Medulla oblongata (tissue), 1 donor: Measurements from ENCODE around the gene NSMCE1.
"Not testable (repeated sequence)": the region's sequence is repeated elsewhere in the genome, so short reads cannot be mapped to it uniquely, and the experiment has no call there.

Source experiments
- DNase-seq: peaks from one replicate; pipeline ENCODE4 v3.0.0-alpha.2; 2015; ENCODE audit errors: extremely low spot score

Gene NSMCE1

DNA sequence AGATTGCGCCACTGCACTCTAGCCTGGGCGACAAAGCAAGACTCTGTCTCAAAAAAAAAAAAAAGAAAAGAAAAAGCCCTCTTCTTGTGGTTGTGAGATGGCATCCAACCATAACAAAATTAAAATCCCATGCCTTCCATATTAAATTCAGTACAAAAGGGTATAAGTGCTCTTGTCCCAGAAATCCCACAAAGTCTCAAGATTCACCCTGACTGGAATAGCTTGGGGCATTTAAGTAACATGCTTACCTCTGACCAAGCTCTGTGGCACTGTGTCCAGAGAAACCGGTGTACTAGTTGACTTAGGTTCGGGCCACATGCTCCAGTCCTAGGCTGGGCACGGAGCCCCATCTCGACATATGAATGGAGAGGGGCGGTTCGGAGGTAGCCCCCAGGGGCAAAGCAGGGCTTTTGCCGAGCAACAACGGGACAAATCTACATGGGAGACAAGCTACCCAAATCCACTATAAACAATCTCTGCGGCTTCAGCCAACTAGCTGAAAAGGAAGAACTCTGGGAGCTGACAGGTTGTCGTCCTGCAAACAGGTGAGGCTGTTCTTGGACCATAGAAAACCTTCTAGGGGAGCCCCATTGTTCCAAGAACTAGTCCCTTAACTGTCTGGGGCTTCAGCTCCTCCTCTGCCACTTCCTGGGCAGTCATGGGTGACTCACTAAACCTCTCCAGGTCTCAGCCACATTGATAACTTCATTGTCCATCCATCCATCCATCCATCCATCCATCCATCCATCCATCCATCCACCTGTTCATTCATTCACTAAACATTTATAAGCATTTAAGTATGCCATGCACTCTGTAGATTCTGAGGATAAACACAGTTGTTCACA, 34.9 kb upstream of the NSMCE1 start:
- no peak for DNase-seq

DNA sequence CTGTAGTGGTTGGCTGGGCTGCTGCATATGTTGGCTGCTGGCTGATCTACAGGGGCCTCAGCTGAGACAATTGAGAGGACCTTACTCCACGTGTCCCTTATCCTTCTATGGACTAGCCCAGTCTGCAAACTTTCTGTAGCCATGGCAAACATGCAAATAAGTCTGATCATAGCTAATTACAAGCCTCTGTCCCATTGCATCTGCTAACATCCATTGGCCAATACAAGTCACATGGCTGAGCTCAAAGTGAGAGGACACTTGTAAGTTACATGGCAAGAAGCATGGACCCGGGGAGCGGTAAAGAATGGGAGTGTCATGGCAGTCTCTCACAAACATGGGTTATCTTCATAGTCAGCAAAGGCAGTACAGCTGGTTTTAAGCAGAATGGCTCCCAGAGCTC, 33.6 kb upstream of the NSMCE1 start:
- DNase-seq: no peak

DNA sequence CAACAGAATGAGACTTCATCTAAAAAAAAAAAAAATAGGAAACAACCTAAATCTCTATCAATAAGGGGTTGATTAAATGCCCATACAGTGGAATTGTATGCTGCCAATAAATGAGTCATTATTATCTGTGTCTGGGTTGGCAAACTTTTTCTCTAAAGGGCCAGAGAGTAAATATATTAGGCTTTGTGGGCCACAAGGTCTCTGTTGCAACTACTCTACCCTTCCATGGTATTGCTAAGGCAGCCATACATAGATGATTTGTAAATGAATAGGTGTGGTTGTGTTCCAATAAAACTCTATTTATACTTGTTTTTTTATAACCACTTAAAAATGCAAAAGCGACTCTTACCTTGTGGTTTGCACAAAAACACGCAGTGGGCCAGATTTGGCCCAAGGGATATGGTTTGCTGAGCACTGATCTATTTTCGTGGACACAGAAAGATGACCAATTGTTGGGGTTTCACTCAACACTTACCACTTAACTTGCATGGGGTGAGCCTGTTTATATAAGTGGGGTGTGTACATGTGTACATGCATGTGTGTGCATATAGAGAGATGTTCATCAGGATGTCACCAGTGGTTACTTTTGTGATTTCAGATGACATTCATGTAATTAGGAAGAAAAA, 32.8 kb upstream of the NSMCE1 start:
- no peak for DNase-seq

DNA sequence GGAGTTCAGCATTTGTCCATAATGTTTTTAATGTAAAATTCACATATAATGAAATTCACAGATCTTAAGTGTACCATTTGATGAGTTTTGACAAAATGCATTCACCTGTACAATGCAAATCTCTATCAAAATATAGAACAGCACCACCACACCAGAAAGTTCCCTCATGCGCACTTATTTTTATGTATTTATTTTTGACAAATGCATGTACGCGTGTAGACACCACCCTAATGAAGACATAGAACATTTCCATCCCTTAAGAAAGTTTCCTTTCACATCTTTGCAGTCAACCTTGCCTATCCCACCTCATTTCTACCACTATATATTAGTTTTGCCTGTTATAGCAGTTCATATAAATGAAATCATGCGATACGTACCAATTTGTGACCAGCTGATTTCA, 29.6 kb upstream of the NSMCE1 start:
- DNase-seq: no peak

DNA sequence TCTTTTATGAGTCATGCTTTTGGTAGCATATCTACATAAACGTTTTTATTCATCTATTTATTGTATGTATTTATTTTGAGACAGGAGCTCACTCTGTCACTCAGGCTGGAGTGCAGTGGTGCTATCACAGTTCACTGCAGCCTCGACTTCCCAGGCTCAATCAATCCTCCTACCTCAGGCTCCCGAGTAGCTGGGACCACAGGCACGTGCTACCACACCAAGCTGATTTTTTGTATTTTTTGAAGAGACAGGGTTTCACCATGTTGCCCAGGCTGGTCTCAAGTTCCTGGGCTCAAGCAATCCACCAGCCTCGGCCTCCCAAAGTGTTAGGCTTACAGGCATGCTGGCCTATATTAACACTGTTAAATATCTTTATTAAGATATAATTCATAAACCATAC, 24.8 kb upstream of the NSMCE1 start:
- no peak for DNase-seq

DNA sequence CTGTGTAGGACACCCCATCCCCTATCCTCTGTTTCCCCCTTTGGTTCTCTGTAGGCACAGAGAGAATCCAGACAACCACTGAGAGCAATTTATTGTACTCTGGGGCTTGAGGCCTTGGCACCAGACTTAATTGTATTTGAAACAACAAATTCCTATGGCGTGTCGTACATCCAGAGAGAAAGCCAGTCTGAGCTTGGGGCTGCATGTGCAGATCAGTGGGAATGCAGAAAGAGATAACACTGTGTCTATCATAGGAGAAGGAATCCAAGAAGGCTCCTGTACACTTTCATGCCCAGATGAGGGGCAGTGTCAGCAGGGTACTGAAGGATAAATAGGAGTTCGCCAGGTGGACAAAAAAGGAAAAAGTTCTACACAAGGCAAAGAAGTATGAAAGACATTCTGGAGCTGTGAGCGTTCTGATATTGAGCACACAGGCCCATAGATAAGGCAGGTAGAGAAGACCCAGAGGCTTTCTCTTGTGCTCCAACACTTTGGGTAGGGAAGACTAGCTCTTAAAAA, 23.2 kb upstream of the NSMCE1 start:
- DNase-seq: no peak

DNA sequence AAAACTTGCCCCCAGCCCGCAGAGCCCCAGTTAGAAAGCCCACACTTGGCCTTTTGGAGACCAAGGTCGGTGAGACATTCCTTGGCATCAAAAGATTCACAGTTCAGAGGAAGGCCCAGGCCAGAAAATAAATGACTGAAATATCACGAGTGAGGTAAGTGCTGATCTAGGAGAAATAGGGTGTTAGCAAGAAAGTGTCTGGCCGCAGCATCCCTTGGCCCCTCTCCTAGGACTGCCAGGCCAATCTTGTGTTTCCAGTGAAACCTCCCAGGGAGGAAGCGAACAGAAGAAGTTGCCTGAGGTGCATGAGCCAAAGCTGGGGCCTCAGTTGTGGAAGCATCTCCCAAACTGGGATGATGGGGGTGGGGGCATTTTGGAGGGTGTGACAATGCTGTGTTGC, 22.5 kb upstream of the NSMCE1 start:
- DNase-seq: no peak

DNA sequence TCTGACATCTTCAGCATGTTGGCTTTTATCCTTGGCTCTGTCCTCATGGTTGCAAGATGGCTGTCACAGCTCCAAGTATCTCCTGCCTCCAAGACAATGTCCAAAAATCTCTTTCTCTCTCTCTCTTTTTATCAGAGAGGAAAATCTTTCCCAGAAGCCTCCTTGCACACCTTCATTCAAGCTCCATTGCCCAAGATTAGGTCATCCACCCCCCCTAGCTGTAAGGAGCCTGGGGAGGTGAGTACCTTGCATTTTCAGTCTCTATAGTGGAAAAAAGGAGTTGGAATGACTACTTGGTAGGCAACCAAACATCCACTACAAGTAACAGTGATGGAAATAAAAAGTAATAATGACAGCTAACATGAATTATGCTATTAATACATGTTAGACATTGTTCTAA, 22.0 kb upstream of the NSMCE1 start:
- no peak for DNase-seq

DNA sequence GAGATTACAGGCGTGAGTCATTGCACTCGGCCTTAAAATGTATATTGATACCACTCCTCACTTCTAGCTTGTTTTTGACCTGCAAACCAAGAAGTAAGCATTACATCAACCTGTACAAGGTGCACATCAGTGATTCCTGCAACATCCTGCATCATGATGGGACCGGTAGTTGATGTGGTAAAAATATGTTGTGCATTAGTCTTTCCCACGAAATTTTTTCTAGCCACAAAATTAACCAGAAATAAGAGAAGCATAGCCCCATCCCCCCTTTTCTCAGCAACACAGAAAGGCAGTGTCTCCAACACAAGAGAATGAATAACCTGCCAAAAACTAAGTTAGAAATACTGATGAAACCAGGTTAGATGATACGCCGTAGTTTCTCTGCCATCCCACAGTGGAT, 21.1 kb upstream of the NSMCE1 start:
- no peak for DNase-seq

DNA sequence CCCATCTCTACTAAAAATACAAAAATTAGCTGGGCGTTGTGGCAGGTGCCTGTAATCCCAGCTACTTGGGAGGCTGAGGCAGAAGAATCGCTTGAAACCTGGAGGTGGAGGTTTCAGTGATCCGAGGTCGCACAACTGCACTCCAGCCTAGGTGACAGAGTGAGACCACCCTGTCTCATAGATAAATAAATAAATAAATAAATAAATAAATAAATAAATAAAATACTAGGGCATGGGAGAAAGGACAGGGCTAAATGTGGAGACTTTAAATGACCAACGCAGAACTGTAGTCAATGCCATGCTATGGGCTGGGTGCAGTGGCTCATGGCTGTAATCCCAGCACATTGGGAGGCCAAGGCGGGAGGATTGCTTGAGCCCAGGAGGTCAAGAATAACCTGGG, 19.7 kb upstream of the NSMCE1 start:
- not testable (repeated sequence) for DNase-seq

DNA sequence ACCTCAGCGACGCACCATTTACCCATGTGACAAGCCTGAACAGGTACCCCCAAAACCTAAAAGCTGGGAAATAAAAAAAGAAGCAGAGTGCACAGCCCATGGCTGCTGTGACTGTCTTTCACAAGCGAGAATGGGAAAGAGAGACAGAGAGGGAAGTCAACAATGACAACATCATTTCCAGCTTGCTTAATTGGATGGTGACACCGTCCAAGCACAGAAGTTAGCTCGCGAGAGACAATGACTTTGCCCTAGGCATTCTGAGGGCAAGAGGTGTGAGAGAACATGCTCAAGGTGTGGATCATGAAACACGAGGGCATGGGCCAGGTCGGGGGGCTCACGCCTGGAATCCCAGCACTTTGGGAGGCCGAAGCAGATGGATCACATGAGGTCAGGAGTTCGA, 19.3 kb upstream of the NSMCE1 start:
- DNase-seq: no peak

DNA sequence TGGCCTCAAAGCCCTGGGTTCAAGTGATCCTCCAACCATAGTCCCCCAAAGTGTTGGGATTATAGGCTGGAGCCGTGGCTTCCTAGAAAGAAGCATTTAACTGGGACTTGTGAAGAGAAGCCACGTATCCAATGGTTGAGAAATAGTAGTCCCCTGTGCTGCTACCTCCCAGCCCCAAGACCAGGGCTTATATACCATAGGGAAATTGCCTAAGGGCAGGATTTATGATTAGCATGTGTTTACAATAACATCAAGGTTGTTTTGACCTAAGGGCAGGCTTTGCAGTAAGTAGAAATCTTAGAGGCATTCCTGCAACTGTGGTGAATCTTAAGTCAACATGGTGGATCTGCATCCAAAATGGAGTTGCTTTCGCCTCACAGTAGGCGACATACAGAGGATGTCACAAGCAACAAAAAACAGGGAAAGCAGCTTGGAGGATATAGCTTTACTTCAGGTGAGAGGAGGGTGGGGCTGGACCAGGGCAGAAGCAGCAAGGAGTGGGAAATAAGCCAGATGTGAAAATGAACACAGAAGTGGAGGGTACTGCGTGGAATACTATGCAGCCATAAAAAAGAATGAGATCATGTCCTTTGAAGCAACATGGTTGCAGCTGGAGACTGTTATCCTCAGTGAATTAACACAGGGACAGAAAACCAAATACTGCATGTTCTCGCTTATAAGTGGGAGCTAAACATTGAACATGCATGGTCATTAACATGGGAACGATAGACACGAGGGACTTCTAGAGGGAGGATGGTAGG, 18.7 kb upstream of the NSMCE1 start:
- DNase-seq: no peak

DNA sequence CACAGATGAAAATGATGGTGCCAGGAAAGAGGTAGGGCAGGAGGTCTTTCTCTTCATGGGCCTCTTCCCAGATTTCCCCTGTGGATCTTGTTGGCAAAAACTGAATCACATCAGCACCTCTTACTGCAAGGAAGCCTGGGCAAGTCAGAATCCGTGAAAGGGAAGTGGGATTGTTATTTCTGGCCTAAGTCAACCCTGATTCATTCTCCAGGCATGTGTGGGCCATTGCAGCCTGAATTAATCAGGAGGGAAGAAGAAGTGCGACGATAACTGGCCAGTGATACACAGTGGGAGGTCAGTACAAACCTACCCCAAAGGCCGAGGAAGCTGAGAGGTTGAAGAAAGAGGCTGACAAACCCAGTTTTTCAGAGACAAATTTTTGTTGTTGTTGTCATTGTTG, 17.9 kb upstream of the NSMCE1 start:
- peak; percentile 63 for DNase-seq

DNA sequence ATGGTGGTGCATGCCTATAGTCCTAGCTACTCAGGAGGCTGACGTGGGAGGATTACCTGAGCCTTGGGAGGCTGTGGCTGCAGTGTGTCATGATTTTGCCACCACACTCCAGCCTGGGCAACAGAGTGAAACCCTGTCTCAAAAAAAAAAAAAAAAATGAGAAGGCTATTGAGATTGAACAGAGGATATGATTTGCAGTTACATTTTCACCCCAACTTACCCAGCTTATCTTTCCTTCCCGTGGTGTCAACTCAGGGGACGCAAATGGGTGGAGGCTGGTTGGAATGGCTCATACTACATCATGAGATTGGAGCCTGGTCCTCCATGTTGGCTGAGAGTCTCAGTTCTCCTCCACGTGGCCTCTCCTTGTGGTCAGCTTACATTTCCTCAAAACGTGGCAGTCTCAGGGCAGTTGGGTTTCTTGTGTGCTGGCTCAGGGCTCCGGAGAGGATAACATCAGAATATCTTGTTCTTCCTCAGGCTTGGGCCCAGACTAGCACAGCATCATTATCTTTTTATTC, 17.2 kb upstream of the NSMCE1 start:
- peak; percentile 78 for DNase-seq

DNA sequence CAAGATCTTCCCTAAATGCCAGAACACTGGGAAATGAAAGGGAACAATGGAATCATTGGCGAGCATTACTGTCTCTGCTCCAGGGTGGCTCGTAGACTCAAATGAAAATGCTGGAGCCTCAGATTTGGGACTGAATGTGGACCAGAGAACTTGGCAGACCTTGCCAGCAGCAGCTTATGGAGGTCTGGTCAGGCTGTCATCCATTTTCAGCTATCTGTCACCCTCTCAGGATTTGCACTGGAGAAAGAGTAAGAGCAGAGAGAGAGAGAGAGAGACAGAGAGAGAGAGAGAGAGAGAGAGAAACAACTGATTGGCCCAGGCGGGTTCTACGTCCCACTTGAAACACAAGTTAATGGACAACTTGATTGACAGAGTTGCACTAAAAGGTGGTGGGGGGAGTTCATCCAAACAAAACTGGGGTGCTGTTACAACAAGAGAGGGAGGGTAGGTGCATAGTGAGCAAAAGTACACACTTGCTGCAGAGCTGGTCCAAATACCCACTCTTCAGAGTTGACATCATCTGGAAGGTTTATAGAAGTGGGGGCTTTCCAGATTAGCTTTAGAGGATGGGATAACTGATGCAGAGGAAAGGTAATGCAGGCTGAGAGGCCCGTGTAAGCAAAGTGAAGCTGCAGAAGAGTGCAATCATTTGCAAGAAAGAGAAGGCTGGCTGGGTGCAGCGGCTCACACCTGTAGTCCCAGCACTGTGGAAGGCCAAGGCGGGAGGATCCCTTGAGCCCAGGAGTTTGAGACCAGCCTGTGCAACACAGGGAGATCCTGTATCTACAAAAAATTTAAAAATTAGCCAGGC, 16.5 kb upstream of the NSMCE1 start:
- DNase-seq: peak; percentile 74

DNA sequence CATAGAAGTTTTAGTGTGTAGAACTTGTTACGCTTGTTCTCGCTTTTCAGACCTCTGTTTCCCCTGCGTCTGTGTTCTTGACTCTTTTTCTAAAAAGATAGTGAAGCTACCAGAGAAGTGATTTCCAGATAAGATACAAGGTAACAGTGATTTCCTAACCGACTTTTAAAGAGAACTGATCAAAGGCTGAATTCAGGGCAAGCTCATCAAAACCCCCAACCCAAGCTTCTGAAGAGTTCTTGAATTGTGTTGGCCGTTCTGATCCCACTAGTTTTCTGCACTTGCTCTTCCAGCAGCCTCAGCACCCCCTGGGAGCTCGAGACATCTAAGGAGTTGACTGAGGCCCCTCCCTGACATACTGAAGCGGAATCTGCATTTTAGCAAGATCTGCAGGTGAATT, 12.7 kb upstream of the NSMCE1 start:
- no peak for DNase-seq

DNA sequence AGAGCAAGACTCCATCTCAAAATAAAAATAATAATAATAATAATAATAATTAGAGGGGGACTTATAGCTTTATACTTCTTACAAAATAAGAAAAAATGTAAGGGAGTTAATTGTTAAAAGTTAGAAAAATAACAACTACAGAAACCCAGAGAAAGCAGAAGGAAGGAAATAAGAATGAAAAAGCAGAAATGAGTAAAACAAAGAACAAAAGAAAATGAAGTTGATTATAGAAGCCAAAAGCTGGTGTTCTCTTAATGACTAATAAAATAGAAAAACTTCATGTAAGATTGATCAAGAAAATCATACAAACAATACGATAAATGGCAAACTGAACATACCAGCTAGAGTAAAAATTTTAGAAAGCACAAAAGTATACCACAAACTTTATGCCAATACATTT, 6.8 kb upstream of the NSMCE1 start:
- no peak for DNase-seq

DNA sequence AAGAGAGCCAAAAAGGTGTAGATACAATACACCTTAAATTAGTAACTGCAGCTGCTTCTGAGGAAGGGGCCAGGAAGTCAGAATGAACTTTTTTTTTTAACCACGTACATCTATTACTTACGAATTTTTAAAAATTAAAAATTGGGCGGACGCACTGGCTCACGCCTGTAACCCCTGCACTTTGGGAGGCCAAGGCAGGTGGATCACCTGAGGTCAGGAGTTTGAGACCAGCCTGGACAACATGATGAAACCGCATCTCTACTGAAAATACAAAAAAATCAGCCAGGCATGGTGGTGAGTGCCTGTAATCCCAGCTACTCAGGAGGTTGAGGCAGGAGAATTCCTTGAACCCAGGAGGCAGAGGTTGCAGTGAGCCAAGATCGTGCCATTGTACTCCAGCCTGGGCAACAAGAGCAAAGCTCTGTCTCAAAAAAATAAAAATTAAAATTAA, 5.9 kb upstream of the NSMCE1 start:
- not testable (repeated sequence) for DNase-seq

DNA sequence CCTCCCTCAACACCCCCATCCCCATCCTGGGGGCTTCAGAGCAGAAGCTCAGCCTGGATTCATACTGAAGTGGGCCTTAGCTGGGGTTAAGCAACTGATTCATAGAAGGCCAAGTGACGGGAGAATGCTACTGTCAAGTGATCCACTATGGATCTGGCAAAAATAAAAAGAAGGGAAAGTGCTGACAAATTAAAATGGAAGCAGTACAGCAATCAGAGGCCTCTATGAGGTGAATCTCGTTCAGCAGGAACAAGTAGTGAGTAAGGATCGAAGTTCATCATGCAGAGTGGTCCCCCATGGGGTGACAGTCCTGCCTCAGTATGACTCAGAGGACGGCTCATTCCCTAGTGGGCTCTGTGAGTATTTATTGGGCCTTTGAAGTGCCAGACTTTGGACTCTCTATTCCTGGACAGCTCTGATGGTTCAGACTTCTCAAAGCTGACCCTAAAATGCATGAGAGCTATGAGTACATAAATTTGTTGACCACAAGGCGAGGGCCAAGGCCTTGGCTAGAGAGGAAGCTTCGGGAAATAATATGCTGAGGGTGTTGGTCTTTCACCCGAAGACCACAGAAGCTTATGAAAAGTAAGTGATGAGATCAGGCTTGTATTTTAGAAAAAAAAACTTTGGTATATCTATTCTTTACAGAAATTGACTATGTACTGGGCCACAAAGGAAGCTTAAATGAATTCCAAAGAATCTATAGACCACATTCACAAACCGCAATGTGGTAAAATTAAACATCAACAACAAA, 5.3 kb upstream of the NSMCE1 start:
- DNase-seq: no peak

DNA sequence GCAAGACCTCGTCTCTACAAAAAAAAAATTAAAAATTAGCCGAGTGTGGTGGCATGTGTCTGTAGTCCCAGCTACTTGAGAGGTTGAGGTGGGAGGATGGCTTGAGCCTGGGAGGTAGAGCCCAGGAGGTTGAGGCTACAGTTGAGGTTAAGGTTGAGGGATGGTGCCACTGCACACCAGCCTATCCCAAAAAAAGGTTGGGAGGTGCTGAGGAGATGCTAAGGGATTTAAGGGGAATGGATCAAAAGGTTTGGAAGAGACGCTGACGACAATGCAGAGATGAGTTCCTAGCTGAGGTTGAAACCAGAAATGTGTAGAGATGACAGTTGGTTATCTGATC, 4.7 kb upstream of the NSMCE1 start:
- DNase-seq: no peak

DNA sequence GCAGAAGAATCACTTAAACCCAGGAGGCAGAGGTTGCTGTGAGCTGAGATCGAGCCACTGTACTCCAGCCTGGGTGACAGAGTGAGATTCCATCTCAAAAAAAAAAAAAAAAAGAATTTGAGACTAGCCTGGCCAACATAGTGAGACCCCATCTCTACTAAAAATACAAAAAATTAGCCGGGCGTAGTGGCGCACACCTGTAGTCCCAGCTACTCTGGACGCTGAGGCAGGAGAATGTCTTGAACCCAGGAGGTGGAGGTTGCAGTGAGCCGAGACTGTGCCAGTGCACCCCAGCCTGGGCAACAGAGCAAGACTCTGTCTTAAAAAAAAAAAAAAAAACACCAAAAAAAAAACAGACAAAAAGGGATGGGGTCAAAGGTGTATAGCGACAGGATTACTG, 4.1 kb upstream of the NSMCE1 start:
- not testable (repeated sequence) for DNase-seq
